ENCODE data around the gene OCA2.

The OCA2 gene

DNA sequence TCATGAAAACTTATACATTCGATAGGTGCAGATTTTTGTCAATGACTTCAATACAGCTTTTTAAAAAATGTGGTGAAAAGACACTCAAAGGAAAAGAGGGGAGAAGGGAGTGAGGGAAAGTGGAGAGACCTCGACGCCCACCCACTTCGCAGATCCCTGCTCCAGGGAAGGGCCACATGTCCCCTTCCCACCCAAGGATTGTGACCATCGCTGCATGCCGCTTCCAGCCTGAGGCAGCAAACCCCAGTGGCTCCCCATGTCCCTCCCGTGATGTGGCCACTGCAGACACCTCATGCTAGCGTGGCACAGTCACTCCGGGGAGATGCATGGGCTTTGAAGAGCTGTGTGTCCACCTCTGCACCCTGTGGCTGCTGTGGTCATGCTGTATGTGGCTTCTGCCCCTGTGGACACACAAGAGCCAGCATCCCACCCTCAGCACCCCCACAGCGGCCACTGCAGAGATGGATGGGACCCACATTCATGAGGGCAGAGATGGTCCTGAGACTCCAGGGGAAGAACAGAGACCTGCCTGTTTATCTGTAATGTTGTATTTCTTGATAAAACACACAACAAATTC, 230.2 kb downstream of the OCA2 start:
- H3K9me2 ChIP-seq (replicated peaks; ENCODE audit: insufficient read depth, low read length): no peaks in the 10 kb centered on the region
- H3K4me3 ChIP-seq (ENCODE audit: low read length): no peak overlapping the region
- no peaks in the 10 kb centered on the region for H3K4me1 ChIP-seq (ENCODE audit: low read length)
- no peak for DNase-seq
- H3K9ac ChIP-seq (ENCODE audit: low read length): no peak overlapping the region
- TF ChIP-seq, protein P1, sequence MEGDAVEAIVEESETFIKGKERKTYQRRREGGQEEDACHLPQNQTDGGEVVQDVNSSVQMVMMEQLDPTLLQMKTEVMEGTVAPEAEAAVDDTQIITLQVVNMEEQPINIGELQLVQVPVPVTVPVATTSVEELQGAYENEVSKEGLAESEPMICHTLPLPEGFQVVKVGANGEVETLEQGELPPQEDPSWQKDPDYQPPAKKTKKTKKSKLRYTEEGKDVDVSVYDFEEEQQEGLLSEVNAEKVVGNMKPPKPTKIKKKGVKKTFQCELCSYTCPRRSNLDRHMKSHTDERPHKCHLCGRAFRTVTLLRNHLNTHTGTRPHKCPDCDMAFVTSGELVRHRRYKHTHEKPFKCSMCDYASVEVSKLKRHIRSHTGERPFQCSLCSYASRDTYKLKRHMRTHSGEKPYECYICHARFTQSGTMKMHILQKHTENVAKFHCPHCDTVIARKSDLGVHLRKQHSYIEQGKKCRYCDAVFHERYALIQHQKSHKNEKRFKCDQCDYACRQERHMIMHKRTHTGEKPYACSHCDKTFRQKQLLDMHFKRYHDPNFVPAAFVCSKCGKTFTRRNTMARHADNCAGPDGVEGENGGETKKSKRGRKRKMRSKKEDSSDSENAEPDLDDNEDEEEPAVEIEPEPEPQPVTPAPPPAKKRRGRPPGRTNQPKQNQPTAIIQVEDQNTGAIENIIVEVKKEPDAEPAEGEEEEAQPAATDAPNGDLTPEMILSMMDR (IDR thresholded peaks at IDR 0.05; ENCODE audit: low read length): no peak
- TF ChIP-seq EZH2phosphoT487 (IDR thresholded peaks at IDR 0.05; ENCODE audit: low read length) (no peak), EZH2 (optimal IDR thresholded peaks at IDR 0.05; ENCODE audit: low read depth, low read length) (no peak)
- no peaks in the 10 kb centered on the region for H3K9me3 ChIP-seq (replicated peaks; ENCODE audit: insufficient read depth, low read length)
- H3K36me3 ChIP-seq (replicated peaks; ENCODE audit: insufficient read depth, low read length): no peaks in the 10 kb centered on the region
- H2AFZ ChIP-seq (ENCODE audit: low read length): no peak overlapping the region
- no peak overlapping the region for H3K27ac ChIP-seq (ENCODE audit: low read length)
- no peaks in the 10 kb centered on the region for H4K20me1 ChIP-seq (ENCODE audit: insufficient read depth, low read length)
- no peak overlapping the region for H3K4me2 ChIP-seq (ENCODE audit: low read depth, low read length)
- no peaks in the 10 kb centered on the region for H3K27me3 ChIP-seq (replicated peaks; ENCODE audit: insufficient read depth, low read length)
- H3K79me2 ChIP-seq (ENCODE audit: low read length): no peaks in the 10 kb centered on the region
- no peaks in the 10 kb centered on the region for H3F3A ChIP-seq (ENCODE audit: insufficient read depth, low read length)

GRCh38 chr15:27867861-27868260, 231.3 kb downstream of the OCA2 start:
- no peak for DNase-seq
- no peaks in the 10 kb centered on the region for H3K9me2 ChIP-seq (replicated peaks; ENCODE audit: insufficient read depth, low read length)
- no peaks in the 10 kb centered on the region for H3K9me3 ChIP-seq (replicated peaks; ENCODE audit: insufficient read depth, low read length)
- no peaks in the 10 kb centered on the region for H4K20me1 ChIP-seq (ENCODE audit: insufficient read depth, low read length)
- no peak overlapping the region for H3K27ac ChIP-seq (ENCODE audit: low read length)
- H3K4me3 ChIP-seq (ENCODE audit: low read length): no peak overlapping the region
- H2AFZ ChIP-seq (ENCODE audit: low read length): no peak overlapping the region
- H3K9ac ChIP-seq (ENCODE audit: low read length): no peak overlapping the region
- H3K27me3 ChIP-seq (replicated peaks; ENCODE audit: insufficient read depth, low read length): no peaks in the 10 kb centered on the region
- TF ChIP-seq EZH2 (optimal IDR thresholded peaks at IDR 0.05; ENCODE audit: low read depth, low read length) (no peak), EZH2phosphoT487 (IDR thresholded peaks at IDR 0.05; ENCODE audit: low read length) (no peak)
- TF ChIP-seq, protein P1 (IDR thresholded peaks at IDR 0.05; ENCODE audit: low read length): no peak
- H3K4me1 ChIP-seq (ENCODE audit: low read length): no peaks in the 10 kb centered on the region
- H3K4me2 ChIP-seq (ENCODE audit: low read depth, low read length): no peak overlapping the region
- no peaks in the 10 kb centered on the region for H3K36me3 ChIP-seq (replicated peaks; ENCODE audit: insufficient read depth, low read length)
- no peaks in the 10 kb centered on the region for H3F3A ChIP-seq (ENCODE audit: insufficient read depth, low read length)
- H3K79me2 ChIP-seq (ENCODE audit: low read length): no peaks in the 10 kb centered on the region

- H3K9me2 ChIP-seq (replicated peaks; ENCODE audit: insufficient read depth, low read length): no peaks in the 10 kb centered on the region
- H3K4me2 ChIP-seq (ENCODE audit: low read depth, low read length): no peak overlapping the region
- H3K9me3 ChIP-seq (replicated peaks; ENCODE audit: insufficient read depth, low read length): no peaks in the 10 kb centered on the region
- no peaks in the 10 kb centered on the region for H3K4me1 ChIP-seq (ENCODE audit: low read length)
- H3K27me3 ChIP-seq (replicated peaks; ENCODE audit: insufficient read depth, low read length): no peaks in the 10 kb centered on the region
- H3K4me3 ChIP-seq (ENCODE audit: low read length): no peak overlapping the region
- H3F3A ChIP-seq (ENCODE audit: insufficient read depth, low read length): no peaks in the 10 kb centered on the region
- H3K9ac ChIP-seq (ENCODE audit: low read length): no peak overlapping the region
- H4K20me1 ChIP-seq (ENCODE audit: insufficient read depth, low read length): no peaks in the 10 kb centered on the region
- H3K27ac ChIP-seq (ENCODE audit: low read length): no peak overlapping the region
- no peak for TF ChIP-seq EZH2phosphoT487 (IDR thresholded peaks at IDR 0.05; ENCODE audit: low read length)
- TF ChIP-seq EZH2 (optimal IDR thresholded peaks at IDR 0.05; ENCODE audit: low read depth, low read length): no peak
- TF ChIP-seq, protein P1 (IDR thresholded peaks at IDR 0.05; ENCODE audit: low read length): no peak
- no peaks in the 10 kb centered on the region for H3K79me2 ChIP-seq (ENCODE audit: low read length)
- no peak for DNase-seq
- H3K36me3 ChIP-seq (replicated peaks; ENCODE audit: insufficient read depth, low read length): no peaks in the 10 kb centered on the region
- no peak overlapping the region for H2AFZ ChIP-seq (ENCODE audit: low read length)
These were observed 232.5 kb downstream of the OCA2 start for GRCh38 chr15:27866505-27867165.
